GM10266 (cell line): ENCODE data around the gene POU2F2.

Experiments used
- DNase-seq: peaks from one replicate; pipeline ENCODE4 v3.0.0; 2012; ENCODE audit errors: extremely low spot score
- CTCF ChIP-seq: IDR thresholded peaks from 2 replicates; pipeline ENCODE4 v1.5.1; 2012; ENCODE audit warnings: mild to moderate bottlenecking, low read depth; ENCODE audit not compliant: control insufficient read depth, insufficient read depth; ENCODE audit errors: missing control alignments

Gene POU2F2

GRCh38 chr19:42168206-42168605 is 36.0 kb upstream of the POU2F2 start:
- no peak for TF ChIP-seq CTCF

DNA sequence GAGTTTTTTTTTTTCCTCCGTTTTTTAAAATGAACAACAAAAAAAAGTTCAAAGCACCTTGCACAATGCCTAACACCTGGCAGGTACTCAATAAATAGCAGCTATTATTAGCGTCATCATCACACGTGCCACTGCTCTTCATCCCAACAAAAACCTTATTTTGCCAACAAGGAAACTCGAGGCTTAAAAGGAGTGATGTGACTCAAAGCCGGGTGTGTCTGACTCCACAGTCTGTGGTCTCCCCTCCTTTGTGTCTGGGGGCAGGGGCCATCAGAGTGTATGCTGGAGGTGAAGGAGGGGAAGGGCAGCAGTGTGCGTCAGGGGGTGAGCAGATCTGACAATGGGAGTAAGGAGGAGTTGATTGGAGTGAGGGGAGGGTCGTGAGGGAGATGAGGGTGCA is 34.1 kb upstream of the POU2F2 start:
- no peak for TF ChIP-seq CTCF
- DNase-seq, result no peak

More at GRCh38 chr19:42168206-42168605, 36.0 kb upstream of the POU2F2 start:
- no peak for DNase-seq

DNA sequence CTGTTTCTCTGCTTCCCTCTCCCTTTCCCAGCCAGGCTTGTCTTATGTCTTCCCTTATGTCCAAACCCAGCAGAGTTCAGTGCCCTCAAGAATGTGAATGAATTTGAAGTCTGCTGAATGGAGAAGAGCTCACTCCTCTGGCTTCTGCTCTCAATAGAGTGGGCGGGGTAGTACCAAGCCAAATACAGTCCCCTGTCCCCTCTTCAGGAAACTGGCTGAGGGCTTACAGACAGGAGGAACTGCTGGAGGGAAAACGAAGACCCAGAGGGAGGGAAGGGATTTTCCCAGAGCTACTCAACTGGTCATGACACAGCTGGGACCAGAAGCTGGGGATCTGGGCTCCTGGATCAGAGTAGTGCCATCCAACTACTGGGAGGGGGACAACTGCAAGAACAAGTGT is 32.9 kb upstream of the POU2F2 start:
- TF ChIP-seq CTCF, result no peak
- no peak for DNase-seq

DNA sequence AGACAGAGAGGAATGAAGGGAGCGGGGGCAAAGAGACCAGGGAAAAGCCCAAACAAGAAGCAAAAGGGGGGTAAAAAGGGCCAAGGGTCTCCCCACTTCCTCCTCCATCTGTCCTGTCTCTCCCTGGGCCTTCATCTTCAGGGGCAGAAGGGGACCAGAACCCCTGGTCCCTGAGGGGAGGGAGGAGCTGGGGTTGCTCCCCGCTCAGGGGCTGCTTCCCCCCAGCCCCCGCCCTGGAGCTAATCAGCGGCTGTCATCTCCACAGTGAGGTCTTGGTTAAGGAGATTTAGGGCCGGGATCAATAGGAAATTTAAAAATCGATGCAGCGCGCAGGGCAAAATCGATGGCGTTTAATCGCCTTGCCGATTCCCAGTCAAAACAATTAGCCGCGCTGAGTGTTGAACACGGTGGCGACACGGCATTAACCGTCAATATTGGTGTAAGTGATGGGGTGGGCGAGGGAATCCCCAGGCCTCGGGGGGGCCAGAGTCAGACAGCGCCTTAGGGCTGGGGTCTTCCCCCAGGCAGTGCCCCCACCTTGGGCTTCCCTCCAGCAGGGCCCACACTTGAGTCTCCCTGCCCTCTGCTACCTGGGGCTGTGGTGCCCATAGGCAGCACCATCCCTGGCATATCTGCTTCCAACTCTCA is 29.5 kb upstream of the POU2F2 start:
- DNase-seq, result no peak
- TF ChIP-seq CTCF, result no peak

DNA sequence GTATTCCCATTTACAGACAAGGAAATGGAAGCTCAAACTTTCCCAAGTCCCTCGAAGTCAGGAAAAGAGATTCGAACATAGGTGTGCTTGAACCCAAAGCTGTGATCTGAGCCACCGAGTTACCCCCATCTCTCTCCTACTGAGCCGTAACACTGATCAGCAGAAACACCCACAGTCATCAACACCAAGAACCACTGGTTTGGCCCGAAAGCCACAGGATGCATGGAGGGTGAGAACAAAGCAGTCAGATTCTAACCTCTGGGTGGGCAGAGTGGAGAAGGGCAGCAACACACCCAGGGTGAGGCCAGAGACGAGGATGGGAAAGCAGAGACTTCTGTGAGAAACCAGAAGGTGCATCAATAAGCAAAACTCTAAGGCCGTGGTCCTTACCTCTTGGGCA is 27.7 kb upstream of the POU2F2 start:
- DNase-seq, result no peak
- TF ChIP-seq CTCF, result no peak

- no peak for TF ChIP-seq CTCF
- no peak for DNase-seq
Observed at GRCh38 chr19:42158926-42159325, 26.7 kb upstream of the POU2F2 start.

GRCh38 chr19:42156571-42156970 is 24.3 kb upstream of the POU2F2 start:
- DNase-seq, result no peak
- TF ChIP-seq CTCF, result no peak
